GM19023 (cell line): Measurements from ENCODE around the gene LHFPL6.
A peak's percentile ranks its signal among the peaks of the same experiment; 100 is the strongest.

ENCODE experiments used
- ATAC-seq: cut with Tn5 transposase; IDR thresholded peaks from one replicate; pipeline ENCODE4 v1.9.1; 2021; ENCODE audit warnings: mild to moderate bottlenecking, moderate library complexity; ENCODE audit not compliant: unreplicated experiment

LHFPL6 gene

DNA sequence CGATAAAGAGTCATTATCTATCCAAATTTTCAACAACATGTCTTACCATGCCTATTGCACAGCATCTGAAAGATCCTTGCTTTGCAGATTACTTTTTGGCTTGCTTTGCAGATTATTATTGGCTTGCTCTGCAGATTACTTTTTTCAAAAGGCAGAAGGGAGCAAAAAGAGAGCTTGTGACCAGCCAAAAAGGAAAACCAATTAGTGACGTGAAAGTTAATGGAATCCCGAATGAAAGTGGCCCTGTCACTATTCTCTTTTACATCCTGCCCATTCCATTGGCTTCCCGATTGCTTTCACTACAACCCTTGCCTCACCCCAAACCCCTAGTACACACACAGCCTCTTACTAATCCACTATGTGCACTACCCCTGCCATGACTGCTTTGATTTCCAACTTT lies 81.3 kb downstream of the LHFPL6 start:
- no peak for ATAC-seq

DNA sequence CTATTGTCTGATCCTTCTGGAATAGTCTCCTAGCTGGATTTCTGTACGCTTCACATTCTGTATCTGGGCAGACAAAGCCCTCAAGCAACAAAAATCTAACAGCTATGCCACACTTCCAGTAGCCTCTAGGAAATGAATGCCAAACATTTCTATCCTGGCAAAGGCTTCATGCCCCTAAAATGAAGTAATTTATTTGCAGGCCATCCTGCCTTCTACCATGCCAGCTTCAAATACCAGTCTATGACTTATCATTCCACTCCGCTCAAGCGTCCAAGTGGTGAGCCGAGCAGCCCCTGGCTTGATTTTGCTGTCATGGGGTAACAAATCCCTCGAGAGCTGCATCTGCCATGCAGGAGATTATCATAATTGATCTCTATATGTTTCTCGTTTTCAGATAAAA lies 86.9 kb downstream of the LHFPL6 start:
- ATAC-seq: no peak

DNA sequence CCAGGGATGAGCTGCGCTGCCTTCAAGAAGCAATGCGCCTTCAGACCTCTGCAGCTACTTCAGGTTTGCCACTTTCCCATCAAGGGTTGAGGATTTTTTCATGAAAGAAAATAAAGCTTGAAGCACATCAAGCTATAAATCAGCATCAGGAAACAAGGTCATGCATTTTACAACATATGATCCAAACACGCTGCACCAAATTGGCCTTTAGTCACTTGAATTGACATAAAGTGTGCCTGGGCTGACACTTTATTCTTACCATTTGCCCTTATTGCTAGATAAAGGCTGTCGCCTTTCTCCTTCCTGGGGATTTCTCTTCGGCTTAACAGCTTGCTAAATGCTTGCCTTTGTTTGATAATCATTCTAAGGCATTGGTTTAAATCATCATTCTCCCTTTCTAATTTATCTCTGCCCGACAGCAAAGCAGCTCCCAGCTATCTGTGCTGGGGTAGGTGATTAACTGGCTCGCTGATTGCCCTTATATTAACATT lies 87.7 kb downstream of the LHFPL6 start:
- no peak for ATAC-seq

DNA sequence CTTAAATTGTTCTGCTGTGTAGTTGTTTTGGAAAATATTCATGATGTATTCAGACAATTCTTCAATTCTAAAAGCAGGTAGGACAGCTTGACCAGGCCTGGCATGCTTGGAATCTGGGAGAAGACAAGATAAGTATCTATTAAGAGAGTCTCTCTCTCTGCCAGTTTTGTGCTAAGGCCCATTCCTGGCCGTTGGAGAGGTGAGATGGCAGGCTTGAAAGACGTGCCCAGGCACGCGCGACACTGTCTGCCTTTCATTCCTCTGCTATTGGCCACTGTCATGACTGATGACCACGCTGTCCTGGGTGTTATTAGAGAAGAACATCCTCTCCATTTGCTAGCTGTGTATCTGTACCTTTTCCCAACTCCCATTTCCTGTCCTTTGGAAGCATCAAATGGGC lies 90.3 kb downstream of the LHFPL6 start:
- no peak for ATAC-seq

DNA sequence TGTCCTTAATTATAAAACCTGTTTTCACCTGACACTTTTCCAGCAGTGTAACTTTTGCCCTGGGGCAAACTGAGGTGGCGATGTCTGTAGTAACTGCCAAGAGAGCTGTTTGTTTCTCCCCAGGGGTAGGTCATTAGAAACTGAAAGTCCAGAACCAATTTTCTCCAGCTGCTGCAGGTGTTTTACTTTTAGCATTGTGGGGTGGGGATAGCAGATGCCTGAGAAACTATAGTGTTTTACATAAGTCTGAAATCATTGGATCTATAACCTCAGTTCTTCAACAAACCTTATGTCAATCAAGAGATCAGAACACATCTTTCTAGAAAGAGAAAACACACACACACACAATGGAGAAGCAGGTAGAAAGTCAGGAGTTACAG lies 92.7 kb downstream of the LHFPL6 start:
- peak; percentile 80 for ATAC-seq

DNA sequence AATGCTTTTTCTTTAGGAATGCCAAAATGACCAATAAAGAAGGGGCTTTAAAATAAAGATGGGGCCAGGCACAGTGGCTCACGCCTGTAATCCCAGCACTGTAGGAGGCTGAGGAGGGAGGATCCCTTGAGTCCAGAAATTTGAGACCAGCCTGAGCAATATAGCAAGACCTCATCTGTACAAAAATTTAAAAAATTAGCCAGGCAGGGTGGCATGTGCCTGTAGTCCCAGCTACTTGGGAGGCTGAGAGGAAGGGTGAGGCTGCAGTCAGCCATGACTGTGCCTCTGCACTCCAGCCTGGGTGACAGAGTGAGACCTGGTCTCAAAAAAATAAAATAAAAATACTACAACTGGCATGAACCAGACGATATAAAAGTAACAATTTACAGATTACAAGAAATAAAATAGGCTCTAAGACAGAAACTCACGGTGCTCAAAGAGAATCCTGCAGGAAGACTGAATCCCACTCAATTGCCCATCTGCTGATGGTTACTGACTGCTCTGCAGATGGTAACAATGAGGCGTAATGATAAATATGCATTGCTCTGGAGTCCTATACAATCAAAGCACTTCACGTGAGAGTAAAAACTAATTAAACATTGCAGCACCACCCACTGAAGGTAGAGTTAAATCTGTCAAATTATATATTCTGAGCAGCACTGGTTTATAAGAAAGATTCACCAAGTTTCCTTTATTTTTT lies 93.2 kb downstream of the LHFPL6 start:
- peak; percentile 17 for ATAC-seq

DNA sequence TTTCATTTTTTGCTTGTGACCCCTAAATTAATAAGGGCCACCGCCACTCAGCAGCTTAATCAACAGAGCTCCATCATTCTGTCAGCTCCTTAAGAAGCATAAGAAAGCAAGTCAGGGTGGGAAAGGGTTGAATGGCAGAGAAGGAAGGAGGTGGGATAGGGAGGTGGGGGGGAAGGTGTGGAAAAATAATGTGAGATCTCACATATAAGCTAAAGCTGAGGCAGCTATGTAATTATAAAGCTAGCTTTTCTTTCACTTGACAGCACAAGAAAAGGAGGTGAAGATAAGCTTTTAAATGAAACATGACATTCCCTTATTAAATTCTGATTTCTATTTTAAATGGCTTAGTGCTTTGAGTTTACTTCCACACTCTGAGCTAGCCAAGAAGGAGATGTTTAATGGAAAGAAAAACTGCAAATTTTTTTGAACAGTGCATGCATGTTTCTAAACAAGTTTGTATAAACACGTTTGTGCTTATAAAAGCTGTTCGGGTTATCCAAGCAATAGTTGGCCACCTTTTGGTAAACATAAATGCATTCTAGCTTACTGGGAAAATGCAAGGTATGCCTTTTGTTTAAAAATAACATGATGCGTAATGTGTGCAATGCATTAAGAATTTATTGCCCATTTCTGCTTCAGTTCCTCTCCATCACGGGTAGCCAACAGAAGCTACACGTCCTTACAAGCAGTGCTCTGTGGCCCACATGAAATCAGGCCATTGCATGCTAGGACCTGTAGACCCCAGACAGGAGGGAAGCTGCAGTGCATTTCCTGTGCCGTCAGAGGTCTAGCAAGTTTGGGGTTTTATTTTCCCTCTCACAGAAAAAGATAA lies 96.2 kb downstream of the LHFPL6 start:
- no peak for ATAC-seq

DNA sequence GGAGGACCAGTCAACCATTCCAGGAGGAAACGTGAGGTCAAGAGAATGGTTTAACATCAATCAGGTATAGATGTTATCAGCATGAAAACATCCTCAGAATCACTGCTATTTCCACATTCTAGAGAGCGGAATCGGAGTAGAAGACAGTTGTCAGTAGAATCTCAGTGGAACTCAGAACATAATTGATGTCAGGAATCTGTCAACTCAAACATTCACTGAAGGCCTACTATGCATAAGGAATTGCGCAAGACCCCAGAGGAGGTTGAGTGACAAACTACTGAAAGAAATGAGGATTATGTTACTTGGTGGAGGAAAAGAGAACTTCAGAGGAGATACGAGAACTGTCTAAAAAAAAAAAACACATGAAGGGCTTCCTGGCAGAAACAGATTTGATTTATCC lies 97.8 kb downstream of the LHFPL6 start:
- ATAC-seq: no peak

DNA sequence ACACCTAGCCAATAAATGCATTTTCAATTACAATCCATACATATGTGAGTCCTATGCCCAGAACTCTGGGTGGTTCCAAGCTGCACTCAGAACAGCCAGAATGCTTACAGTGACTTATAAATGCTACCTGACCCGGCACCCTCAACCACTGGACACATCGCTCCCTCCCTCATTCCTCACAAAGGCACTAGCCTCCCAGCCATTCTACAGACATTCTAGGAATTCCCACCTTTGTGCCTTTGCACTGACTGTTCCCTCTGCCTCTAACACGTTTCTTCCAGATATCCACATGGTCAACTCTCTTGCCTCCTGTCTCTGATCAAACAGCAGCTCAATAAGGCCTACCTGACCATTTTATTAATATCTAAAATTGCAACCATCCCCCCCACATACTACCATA lies 99.9 kb downstream of the LHFPL6 start:
- ATAC-seq: no peak

DNA sequence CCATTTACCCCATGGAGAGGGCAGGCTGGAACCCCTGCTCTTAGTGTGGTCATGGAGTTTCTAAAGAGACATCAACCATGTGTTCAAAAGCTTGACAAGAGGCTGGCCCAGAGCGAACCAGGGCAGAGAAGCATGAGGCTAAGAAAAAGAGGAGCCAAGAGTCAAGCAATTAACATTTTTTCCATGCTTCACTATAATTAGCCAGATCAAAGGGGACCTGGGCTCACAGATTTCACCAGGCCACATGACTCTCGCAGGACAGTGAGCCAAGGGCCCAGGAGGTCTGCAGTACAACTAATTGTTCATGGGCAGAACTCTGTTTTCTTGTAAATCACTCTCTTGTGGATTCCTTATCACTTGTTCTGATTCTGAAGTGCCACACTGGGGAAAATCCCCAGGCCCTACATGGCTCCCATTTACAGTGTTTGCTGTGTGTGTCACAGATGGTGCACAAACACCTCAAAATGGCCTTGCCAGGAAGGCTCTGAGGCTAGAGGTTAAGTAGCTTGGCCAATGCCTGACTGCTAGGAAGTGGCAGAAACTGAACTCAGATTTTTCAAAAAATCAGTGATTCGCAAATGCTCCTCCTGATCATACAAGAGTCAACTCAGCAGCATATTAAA lies 101.2 kb downstream of the LHFPL6 start:
- ATAC-seq: no peak

DNA sequence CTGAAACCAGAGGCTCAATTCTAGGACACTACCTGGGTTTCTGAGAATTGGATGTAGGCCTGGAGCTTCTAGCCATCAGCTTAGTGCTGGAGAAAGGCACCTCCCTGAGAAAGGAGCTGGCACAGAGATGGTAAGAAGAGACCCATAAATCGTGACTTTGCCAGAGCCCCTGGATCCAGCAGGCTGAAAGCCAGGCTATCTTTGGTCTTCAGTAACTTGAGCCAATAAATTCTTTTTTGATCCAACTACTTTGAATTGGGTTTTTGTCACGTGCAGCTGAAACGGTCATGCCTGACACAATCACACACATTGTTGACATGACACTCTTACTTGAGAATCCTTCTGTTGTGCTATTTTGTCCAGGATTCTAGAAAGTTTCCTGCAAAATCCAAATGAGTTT lies 103.4 kb downstream of the LHFPL6 start:
- no peak for ATAC-seq

DNA sequence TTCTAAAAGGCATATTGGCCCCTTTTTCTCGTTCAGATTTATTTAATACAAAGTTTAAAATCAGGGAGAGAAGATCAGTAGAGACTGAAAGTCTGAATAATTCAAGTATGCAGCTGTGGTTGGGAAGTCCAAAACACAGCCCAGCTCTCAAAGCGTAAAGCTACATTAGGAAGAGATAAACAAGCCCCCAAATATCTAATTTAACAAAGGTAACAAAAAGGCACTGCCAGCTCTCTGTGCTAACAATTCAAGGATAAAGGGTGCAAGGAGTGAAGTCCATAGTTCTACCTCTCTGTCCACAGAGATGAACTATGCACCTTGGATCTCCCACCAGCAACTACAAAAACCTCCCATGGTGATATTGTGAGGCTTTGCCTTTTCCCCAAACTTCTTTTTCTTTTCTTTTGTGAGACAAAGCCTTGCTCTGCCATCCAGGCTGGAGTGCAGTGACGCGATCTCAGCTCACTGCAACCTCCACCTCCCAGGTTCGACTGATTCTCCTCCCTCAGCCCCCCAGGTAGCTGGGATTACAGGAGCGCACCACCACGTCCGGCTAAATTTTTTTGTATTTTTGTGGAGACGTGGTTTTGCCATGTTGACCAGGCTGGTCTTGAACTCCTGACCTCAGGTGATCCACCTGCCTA lies 104.4 kb downstream of the LHFPL6 start:
- ATAC-seq: no peak

DNA sequence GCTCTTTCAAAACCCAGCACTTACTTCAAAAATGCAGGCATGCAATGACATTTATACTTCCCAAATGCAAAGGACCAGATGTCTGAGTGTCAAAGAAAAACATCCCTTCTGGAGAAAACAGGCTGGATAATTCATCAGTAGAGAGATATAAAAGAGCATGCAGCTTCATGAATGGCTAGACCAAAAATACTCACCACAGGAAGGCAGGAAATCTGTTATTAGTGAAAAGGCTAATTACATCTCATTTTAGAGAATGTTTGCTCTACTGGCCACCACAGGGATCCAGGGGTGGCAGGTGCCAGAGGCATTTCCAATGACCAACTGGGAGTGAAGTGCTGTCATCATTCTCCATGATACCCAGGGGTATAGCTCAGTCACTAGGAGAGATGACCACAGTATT lies 106.5 kb downstream of the LHFPL6 start:
- ATAC-seq: no peak

DNA sequence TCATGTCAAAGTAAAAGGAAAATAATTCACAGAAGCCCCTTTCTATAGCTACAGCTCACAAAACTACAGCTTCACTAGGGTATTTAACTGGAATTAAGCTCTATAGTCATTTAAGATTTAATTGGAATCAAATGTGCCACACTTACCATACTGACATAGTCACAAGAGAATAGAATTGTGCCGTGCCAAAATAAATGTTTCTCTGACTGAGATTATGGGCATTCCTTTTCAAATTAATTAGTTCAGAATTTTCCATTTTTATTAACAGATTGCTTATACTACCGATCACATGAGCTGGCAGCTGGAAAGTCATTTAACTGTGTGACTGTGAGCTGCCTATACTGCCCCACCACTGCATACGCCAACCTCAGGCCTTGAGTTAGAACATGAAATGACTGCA lies 108.4 kb downstream of the LHFPL6 start:
- no peak for ATAC-seq

DNA sequence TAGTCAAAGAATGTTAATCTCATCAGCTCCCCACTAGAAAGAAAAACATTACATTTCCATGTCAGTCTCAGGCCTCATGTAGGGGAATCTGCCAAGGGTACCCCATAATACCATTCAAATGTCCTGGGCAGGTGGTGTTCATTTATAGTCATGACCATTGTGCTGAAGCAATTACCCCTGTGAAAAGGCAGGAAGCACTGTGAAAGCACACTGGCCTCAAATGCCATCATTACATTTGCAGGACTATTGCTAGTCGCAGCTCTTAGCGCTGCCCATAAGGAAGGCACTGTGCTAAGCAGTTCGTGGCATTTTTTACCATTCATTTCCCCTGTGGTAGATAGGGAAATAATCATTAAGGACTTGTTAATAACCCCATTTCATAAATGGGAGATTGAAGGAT lies 109.0 kb downstream of the LHFPL6 start:
- no peak for ATAC-seq

DNA sequence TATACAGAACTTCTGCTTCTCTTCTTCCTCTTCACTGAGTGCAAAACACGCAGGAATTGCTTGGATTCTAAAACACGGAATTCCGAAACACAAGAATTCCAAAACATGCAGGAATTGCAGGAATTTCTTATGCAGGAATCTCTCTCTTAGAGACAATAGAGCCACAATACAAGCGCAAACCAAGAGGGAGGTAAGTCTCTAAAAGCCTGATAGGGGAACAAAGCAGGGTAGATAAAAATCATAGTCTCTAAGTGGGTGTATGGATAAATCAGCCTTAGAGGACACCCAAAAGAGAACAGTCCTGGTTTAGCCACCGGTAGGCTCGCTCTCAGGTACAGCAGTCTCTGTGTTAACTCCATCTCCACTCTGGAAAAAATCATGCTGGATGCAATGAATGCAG lies 112.9 kb downstream of the LHFPL6 start:
- no peak for ATAC-seq

DNA sequence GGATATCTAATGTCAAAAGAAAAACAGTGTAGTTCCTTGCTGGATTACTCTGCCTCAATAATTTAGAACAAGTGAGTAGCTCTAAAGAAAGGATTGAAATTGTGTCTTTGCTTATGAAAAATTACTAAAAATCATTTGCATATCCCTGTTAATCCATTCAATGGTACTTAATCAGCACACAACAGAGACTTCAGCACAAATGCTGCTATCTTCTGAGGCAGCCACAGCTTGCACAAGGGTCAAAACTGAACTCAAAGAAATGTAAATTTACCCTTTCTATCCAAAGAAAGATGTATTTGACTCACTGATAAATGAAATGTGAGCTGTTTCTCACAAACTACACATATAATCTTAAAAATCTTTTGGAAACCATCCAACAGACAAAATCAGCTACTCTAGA lies 116.2 kb downstream of the LHFPL6 start:
- ATAC-seq: no peak

DNA sequence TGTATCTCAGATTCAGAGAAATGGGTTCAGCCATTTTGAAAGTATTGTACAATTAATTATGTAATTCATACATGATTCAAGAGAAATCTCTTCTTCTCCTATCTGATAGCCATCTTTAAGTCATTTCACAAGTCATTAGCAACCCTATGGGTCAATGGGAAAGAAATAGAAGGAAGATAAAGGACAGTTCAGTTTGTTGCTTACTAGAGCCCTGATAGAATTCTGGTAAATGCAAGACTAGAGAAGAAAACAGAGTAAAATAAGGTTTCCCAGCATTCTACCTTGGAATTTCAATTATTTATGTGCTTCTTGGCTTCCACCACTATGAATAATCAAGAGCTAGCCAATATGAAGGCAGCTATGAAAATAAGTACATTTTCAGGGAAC lies 117.7 kb downstream of the LHFPL6 start:
- no peak for ATAC-seq

DNA sequence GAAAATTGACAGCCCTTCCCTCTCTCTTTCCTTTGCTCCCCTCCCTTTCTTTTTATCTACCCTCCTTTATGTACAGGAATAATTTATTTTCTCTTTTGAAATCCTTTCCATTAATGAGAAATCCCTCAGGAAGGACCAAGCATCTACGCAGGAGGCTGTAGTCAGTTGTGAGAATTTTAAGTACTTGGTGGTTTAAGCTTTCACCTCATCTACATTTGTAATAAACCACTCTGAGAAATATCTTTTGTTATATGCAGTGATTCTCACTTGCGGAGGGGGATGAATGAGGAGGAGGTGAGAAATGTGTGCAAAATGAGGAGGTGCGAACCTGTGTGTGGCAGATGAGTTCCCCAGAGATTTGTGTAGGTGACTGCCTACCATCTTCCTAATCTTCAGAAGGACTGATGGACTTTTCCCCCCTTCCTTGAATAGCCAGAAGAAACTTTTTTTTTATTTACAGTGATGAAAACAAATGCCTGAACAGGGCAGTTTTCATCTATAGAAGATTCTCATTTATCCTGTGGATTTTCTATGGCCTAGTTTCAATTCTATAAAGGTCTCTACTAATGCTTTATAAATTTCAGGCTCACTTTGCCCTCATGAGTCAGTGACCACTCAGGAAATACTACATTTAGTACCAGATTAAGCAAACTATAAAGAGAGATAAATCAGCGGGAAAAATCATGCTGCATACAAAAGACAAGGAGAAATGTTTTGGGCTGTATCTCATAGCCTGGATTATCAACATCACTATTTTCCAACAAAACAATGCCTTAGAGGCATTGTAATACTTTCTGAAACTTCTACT lies 118.3 kb downstream of the LHFPL6 start:
- no peak for ATAC-seq

DNA sequence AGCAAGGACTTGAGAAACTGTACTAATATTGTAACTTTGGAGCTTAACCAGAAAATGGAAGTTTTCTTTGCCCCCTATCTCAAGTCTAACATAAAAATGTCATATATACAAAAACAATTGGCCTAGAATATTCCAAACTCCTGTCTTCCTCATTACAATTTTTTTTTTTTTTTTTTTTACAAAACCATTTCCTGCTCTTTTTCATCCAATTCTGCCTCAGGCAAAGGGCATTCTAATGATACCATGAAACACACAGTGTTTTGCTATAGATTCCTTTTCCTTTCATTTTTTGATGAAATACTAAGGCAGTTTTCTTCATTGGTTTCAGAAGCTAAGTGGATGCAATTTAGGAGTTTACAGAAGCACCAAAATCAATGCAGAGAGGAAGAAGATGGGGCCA lies 119.7 kb downstream of the LHFPL6 start:
- no peak for ATAC-seq

DNA sequence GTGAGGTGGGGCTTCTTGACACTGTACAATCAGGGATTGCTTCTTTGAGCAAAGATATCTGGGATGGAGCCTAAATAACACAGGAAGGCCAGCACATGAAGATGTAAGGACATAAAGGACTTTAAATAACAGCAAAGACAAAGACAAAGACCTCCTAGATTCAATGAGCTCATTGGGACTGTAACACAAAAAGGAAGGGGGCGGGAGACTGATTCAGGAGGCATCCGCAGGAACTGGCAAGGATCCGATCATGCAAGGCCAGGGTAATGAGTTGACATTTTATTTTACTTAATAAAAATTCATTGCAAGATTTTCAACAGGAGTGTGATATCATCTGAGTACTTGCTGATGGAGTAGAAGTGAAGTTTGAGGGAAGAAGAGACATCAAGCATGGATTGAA lies 121.5 kb downstream of the LHFPL6 start:
- no peak for ATAC-seq
